ENCODE data around the gene FAM240A.
"Not testable (repeated sequence)": the region's sequence is repeated elsewhere in the genome, so short reads cannot be mapped to it uniquely, and the experiment has no call there.

The FAM240A gene

DNA sequence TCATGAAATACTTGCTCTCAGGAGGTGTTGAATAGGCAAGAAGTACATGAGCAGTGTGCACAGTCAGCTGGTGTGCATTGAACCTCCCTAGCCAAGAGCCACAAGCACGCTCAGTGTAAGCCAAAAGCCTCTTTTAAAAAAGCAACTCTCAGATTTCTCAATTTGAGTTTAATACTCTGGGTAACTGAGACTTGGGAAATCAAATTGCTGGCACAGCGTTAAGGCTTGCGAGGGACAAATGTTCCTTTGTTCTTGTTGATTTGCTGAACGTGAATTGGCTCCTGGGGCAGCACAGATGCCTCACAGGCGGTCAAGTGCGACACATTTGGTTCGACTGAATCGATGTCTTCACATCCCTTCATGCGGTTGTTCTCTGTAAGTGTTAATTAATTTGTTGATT, at the start of gene FAM240A:
Gene FAM240A (plus strand): TSS at position 202 of the 400 bp plus-strand sequence. CDS start 159 bp downstream, at position 361.
- DNase-seq, result no peak

GRCh38 chr3:46564190-46565021, 47.9 kb upstream of the FAM240A start:
- no peak for DNase-seq

- no peak for DNase-seq
These were observed 47.2 kb upstream of the FAM240A start for GRCh38 chr3:46565077-46565476.

GRCh38 chr3:46565607-46566039, 46.7 kb upstream of the FAM240A start:
- DNase-seq, result no peak

- DNase-seq, result no peak
These were observed 46.2 kb upstream of the FAM240A start, which contains the start of gene LRRC2 for GRCh38 chr3:46566040-46566641. TSS of gene LRRC2 (minus strand) at chr3:46566302. CDS start at chr3:46551591, 14,711 bp downstream.

GRCh38 chr3:46571684-46572083, 40.6 kb upstream of the FAM240A start:
- DNase-seq, result no peak

DNA sequence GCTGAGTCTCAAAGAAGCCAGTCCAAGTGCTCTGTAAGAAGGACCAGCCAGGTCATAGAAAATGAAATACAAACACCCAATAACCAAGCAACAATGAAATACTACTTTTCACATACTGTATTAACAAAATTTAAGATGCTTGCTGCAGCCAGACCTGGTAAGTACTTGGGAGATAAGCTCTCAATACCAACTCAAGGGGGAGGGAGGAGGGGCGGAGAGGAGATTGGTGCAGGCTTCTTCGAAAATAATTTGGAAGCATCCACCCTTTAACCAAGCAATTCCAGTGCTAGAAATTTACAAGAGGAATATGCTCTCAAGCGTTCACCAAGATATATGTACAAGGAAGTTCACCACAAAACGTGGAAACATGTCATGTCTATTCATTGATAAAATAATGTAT, 38.6 kb upstream of the FAM240A start:
- no peak for DNase-seq

GRCh38 chr3:46574243-46574646, 38.1 kb upstream of the FAM240A start:
- DNase-seq, result no peak

DNA sequence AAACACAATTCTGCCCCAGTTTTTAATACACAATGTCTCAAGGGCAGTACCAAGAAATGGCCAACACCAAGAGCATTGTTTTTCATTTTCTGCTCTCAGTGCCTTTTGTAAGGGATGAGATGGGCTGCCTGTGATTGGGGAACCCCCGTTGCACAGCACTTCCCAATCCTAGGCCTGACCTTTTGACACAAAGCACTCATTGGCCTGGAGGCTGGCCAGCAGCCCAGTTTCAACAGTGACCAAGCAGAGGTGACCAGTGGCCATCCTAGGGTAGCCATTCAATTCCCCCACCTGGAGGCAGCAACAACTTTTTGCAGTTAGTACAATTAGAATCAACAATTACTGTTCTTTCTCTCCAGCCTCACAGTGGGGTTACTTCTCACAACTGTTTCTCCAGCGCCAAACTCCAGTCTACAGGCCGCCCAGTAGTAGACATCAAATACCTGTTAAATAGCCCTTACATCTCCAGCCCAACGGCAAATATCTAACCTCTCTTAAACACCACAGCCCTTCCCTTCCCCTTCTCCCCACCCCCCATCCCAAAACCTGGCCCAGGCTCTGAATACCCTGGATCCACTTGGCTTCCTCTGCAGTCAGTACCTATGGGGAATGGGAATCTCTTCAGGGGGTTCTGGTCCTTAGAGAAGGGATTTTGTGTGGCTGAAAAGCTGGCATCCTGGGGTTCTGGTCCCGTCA, 37.3 kb upstream of the FAM240A start:
- DNase-seq, result no peak

GRCh38 chr3:46575577-46576222, 36.6 kb upstream of the FAM240A start:
- DNase-seq, result no peak

GRCh38 chr3:46576386-46576785, 35.9 kb upstream of the FAM240A start:
- no peak for DNase-seq

GRCh38 chr3:46576879-46577278, 35.4 kb upstream of the FAM240A start:
- DNase-seq, result no peak

GRCh38 chr3:46577580-46578249, 34.6 kb upstream of the FAM240A start:
- DNase-seq, result not testable (repeated sequence)

- no peak for DNase-seq
These were observed 33.2 kb upstream of the FAM240A start for GRCh38 chr3:46578973-46579755.

GRCh38 chr3:46579756-46580286, 32.5 kb upstream of the FAM240A start:
- no peak for DNase-seq

DNA sequence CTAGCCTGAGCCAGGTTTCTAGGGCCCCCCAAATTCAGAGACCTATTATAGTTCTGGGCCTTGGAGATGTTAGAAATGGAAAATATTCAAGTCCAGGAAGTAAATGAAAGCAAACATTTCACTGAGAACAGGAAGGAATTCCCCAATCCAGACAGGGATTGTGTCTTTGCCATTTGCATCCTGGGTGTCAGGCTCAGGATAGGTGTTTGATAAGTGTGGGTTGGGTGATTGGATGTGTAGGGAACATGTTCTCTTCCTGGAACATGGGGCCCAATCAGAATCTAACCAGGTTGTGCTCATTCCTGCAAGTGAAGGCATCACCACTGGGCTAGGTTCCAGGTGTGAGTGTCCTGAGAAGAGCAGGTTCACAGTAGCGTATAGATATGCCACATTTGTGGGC, 31.6 kb upstream of the FAM240A start:
- DNase-seq, result no peak

- DNase-seq, result no peak
These were observed 27.5 kb upstream of the FAM240A start for GRCh38 chr3:46584598-46585467.

GRCh38 chr3:46585799-46586693, 26.3 kb upstream of the FAM240A start:
- no peak for DNase-seq

DNA sequence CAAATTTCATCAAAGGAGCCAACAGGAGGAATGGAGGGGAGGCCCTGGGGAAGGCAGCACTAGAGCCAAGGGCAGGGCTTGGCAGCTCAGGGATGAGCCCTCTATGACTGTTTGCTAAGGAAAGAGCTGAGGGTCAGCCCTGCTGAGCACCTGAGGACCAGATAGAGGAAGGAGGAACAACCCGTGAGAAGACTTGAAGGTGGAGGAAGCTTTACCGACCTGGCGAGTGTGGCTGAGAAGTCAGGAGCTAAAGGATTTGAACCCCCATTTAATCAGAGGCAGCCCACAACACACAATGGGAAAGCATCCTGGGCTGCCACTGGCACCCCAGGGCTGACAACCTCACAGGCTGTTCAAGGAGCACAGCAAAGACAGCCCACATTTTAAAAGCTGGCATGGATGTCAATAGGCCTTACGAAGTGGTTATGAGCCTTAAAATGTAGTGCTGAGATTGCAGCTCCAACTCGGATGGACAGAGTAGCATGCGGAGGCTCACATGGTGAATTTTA, 25.5 kb upstream of the FAM240A start:
- no peak for DNase-seq
